HepG2 (cell line): ENCODE data around the gene TTLL11.

Experiments used
- HNRNPL ChIP-seq: fragments of 200-400 bp; formaldehyde crosslinking; IDR thresholded peaks from 2 replicates; pipeline ENCODE4 v1.6.1; 2017; ENCODE audit warnings: mild to moderate bottlenecking, low read depth, low read length
- MXI1 ChIP-seq: IDR thresholded peaks from 3 replicates; pipeline ENCODE4 v1.6.1; 2012; ENCODE audit warnings: low read depth, low read length, inconsistent platforms, borderline replicate concordance
- RBAK ChIP-seq: sonication (generic); formaldehyde crosslinking; IDR thresholded peaks from 2 replicates; pipeline ENCODE4 v1.5.1; 2020; ENCODE audit warnings: mild to moderate bottlenecking, missing genetic modification reagents
- ZNF558 ChIP-seq: sonication (generic); formaldehyde crosslinking; IDR thresholded peaks from 2 replicates; pipeline ENCODE4 v1.9.0; 2022; ENCODE audit warnings: mild to moderate bottlenecking, missing genetic modification reagents, borderline replicate concordance
- TF ChIP-seq, protein P1 (sequence below): sonication (generic); formaldehyde crosslinking; IDR thresholded peaks from 2 replicates; pipeline ENCODE4 v1.5.0; 2020; ENCODE audit warnings: mild to moderate bottlenecking, missing genetic modification reagents, moderate library complexity
- TF ChIP-seq, protein P2 (sequence below): IDR thresholded peaks from 2 replicates; pipeline ENCODE4 v1.6.1; 2016; ENCODE audit warnings: control low read depth
- TF ChIP-seq, protein P3 (sequence below): sonication (generic); formaldehyde crosslinking; IDR thresholded peaks from 2 replicates; pipeline ENCODE4 v1.4.0; 2020; ENCODE audit warnings: missing genetic modification reagents

DNA sequence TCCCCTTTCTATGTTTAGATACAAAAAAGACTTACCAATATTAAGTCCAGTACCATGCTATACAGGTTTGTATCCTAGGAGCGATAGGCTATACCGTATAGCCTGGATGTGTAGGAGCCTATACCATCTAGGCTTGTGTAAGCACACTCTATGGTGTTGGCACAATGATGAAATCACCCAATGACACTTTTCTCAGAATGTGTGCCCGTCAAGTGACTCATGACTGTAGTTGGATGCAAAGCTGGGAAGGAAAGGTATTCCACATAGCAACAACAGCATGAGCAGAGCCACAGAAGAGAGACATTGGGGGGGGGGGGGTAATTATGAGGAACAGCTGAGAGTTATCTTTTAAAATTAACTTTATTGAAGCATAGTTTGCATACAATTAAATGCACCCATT lies 63.2 kb downstream of the TTLL11 start:
- no peak for TF ChIP-seq MXI1
- no peak for TF ChIP-seq HNRNPL
- TF ChIP-seq, protein P1, sequence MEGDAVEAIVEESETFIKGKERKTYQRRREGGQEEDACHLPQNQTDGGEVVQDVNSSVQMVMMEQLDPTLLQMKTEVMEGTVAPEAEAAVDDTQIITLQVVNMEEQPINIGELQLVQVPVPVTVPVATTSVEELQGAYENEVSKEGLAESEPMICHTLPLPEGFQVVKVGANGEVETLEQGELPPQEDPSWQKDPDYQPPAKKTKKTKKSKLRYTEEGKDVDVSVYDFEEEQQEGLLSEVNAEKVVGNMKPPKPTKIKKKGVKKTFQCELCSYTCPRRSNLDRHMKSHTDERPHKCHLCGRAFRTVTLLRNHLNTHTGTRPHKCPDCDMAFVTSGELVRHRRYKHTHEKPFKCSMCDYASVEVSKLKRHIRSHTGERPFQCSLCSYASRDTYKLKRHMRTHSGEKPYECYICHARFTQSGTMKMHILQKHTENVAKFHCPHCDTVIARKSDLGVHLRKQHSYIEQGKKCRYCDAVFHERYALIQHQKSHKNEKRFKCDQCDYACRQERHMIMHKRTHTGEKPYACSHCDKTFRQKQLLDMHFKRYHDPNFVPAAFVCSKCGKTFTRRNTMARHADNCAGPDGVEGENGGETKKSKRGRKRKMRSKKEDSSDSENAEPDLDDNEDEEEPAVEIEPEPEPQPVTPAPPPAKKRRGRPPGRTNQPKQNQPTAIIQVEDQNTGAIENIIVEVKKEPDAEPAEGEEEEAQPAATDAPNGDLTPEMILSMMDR (CRISPR knock-in tag) = no peak
- TF ChIP-seq, protein P2, sequence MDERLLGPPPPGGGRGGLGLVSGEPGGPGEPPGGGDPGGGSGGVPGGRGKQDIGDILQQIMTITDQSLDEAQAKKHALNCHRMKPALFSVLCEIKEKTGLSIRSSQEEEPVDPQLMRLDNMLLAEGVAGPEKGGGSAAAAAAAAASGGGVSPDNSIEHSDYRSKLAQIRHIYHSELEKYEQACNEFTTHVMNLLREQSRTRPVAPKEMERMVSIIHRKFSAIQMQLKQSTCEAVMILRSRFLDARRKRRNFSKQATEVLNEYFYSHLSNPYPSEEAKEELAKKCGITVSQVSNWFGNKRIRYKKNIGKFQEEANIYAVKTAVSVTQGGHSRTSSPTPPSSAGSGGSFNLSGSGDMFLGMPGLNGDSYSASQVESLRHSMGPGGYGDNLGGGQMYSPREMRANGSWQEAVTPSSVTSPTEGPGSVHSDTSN (CRISPR knock-in tag) = no peak
- TF ChIP-seq, protein P3, sequence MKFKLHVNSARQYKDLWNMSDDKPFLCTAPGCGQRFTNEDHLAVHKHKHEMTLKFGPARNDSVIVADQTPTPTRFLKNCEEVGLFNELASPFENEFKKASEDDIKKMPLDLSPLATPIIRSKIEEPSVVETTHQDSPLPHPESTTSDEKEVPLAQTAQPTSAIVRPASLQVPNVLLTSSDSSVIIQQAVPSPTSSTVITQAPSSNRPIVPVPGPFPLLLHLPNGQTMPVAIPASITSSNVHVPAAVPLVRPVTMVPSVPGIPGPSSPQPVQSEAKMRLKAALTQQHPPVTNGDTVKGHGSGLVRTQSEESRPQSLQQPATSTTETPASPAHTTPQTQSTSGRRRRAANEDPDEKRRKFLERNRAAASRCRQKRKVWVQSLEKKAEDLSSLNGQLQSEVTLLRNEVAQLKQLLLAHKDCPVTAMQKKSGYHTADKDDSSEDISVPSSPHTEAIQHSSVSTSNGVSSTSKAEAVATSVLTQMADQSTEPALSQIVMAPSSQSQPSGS (CRISPR knock-in tag) = no peak
- no peak for TF ChIP-seq ZNF558
- TF ChIP-seq RBAK (CRISPR knock-in tag) = no peak
